A549 (cell line): ENCODE measurements around the gene MITD1. TPM values are rescaled to one million over a fixed set of nuclear protein-coding genes. Genes with fewer than 3 reads are reported as not detected.
"Not testable (repeated sequence)": the region's sequence is repeated elsewhere in the genome, so short reads cannot be mapped to it uniquely, and the experiment has no call there.

Experiments used
- ATAC-seq, 2 experiments: fragments of 200-7000 bp in 1 of 2; fragments of >200 bp in 1 of 2; cut with Nextera tagmentation in 1 of 2; cut with Tn5 transposase in 1 of 2; 3 replicates each; pipeline versions ENCODE4 v1.8.0 to v1.9.1; 2018 to 2020; ENCODE audit warnings: mild to moderate bottlenecking in 1 of 2, moderate library complexity in 1 of 2
- CTCF ChIA-PET: fragments of 300-600 bp; sonication (Branson Sonifier 250); formaldehyde crosslinking; extraction: SDS; loops from one replicate; lab custom pipeline; 2021; ENCODE audit warnings: antibody characterized with exemption, inconsistent platforms; lab: Yijun Ruan, JAX
- POLR2A ChIA-PET: fragments of 350-600 bp; formaldehyde crosslinking; extraction: SDS; loops from one replicate; lab custom pipeline; 2021; ENCODE audit warnings: antibody characterized with exemption, inconsistent platforms; lab: Yijun Ruan, JAX
- DNase-seq, 2 experiments: peaks; one replicate each; pipeline versions ENCODE4 v3.0.0 to v3.0.0-alpha.2; 2011 to 2016; ENCODE audit warnings: low read depth in 1 of 2, low spot score in 1 of 2
- FAIRE-seq: peaks from 2 replicates; lab custom pipeline; 2011; peaks lifted over from hg19 to GRCh38; lab: Jason Lieb, UNC
- H3K27ac ChIP-seq, 2 experiments: fragments of >200 bp; sonication (Bioruptor Twin); formaldehyde crosslinking; 3 replicates each; pipeline ENCODE4 v1.5.1; 2016 to 2017
- H3K4me1 ChIP-seq: fragments of >200 bp; sonication (Bioruptor Twin); formaldehyde crosslinking; 3 replicates; pipeline ENCODE4 v1.6.1; 2016
- H3K4me2 ChIP-seq: fragments of >200 bp; sonication (Bioruptor Twin); formaldehyde crosslinking; 3 replicates; pipeline ENCODE4 v1.6.1; 2016
- H3K4me3 ChIP-seq: fragments of >200 bp; sonication (Bioruptor Twin); formaldehyde crosslinking; 3 replicates; pipeline ENCODE4 v1.5.1; 2016
- H3K9me3 ChIP-seq: fragments of >200 bp; sonication (Bioruptor Twin); formaldehyde crosslinking; 3 replicates; pipeline ENCODE4 v1.6.1; 2016
- ATOH8 ChIP-seq: fragments of 250-450 bp; sonication (Bioruptor Pico); IDR thresholded peaks from 2 replicates; pipeline ENCODE4 v1.5.0; 2020; ENCODE audit warnings: low read depth, mild to moderate bottlenecking, moderate library complexity
- BHLHE40 ChIP-seq: IDR thresholded peaks from 2 replicates; pipeline ENCODE4 v1.6.1; 2012; ENCODE audit warnings: low read depth, low read length, inconsistent platforms
- CHD2 ChIP-seq: fragments of 150-350 bp; IDR thresholded peaks from 2 replicates; pipeline ENCODE4 v1.6.1; 2014; ENCODE audit warnings: low read length; ENCODE audit not compliant: partially characterized antibody
- E2F6 ChIP-seq: IDR thresholded peaks from 2 replicates; pipeline ENCODE4 v1.6.1; 2012; ENCODE audit warnings: low read depth, borderline replicate concordance
- EHMT2 ChIP-seq: fragments of 200-600 bp; sonication (generic); IDR thresholded peaks from 2 replicates; pipeline ENCODE4 v1.6.1; 2016; ENCODE audit warnings: antibody characterized with exemption, low read depth, mild to moderate bottlenecking, moderate library complexity
- EP300 ChIP-seq, 2 experiments: fragments of >200 bp; sonication (Bioruptor Twin); formaldehyde crosslinking; IDR thresholded peaks; 2 replicates in 1 of 2; 3 replicates in 1 of 2; pipeline ENCODE4 v1.6.1; 2016 to 2017
- FOXS1 ChIP-seq: fragments of 250-450 bp; sonication (Bioruptor Pico); IDR thresholded peaks from 2 replicates; pipeline ENCODE4 v1.5.0; 2020; ENCODE audit warnings: mild to moderate bottlenecking, moderate library complexity
- GATA3 ChIP-seq: IDR thresholded peaks from 2 replicates; pipeline ENCODE4 v1.6.1; 2012; ENCODE audit warnings: borderline replicate concordance
- HOXB13 ChIP-seq: fragments of 250-450 bp; sonication (Bioruptor Pico); IDR thresholded peaks from 2 replicates; pipeline ENCODE4 v1.5.0; 2020; ENCODE audit warnings: low read depth, mild to moderate bottlenecking, moderate library complexity
- JUN ChIP-seq, 2 experiments: fragments of >200 bp; sonication (Bioruptor Twin); formaldehyde crosslinking; IDR thresholded peaks; 2 replicates in 1 of 2; 3 replicates in 1 of 2; pipeline ENCODE4 v1.6.1; 2016 to 2017
- JUNB ChIP-seq: fragments of >200 bp; sonication (Bioruptor Twin); formaldehyde crosslinking; IDR thresholded peaks from 2 replicates; pipeline ENCODE4 v1.6.1; 2016
- KDM1A ChIP-seq: fragments of 200-600 bp; sonication (generic); IDR thresholded peaks from 2 replicates; pipeline ENCODE4 v1.6.1; 2016; ENCODE audit warnings: low read depth, mild to moderate bottlenecking
- MAX ChIP-seq: IDR thresholded peaks from 2 replicates; pipeline ENCODE4 v1.6.1; 2012
- PBX3 ChIP-seq: IDR thresholded peaks from 2 replicates; pipeline ENCODE4 v1.6.1; 2012
- RAD21 ChIP-seq, 2 experiments: fragments of >200 bp in 1 of 2; sonication (Bioruptor Twin) in 1 of 2; formaldehyde crosslinking in 1 of 2; IDR thresholded peaks in 1 of 2; conservative IDR thresholded peaks in 1 of 2; 2 replicates in 1 of 2; 3 replicates in 1 of 2; pipeline ENCODE4 v1.6.1; 2012 to 2018; ENCODE audit warnings: inconsistent platforms in 1 of 2
- RCOR1 ChIP-seq: fragments of 150-350 bp; IDR thresholded peaks from 2 replicates; pipeline ENCODE4 v1.6.1; 2014; ENCODE audit warnings: antibody characterized with exemption, low read length, low read depth
- TFCP2L1 ChIP-seq: fragments of 250-450 bp; sonication (Bioruptor Pico); IDR thresholded peaks from 2 replicates; pipeline ENCODE4 v1.5.0; 2021; ENCODE audit warnings: mild to moderate bottlenecking
- TP53 ChIP-seq: fragments of 250-450 bp; sonication (Bioruptor Pico); IDR thresholded peaks from 2 replicates; pipeline ENCODE4 v1.5.0; 2021; ENCODE audit warnings: mild to moderate bottlenecking, moderate library complexity
- USF2 ChIP-seq: fragments of 450-650 bp; IDR thresholded peaks from 2 replicates; pipeline ENCODE4 v1.6.1; 2014; ENCODE audit warnings: antibody characterized with exemption
- ZNF302 ChIP-seq: fragments of 250-450 bp; sonication (Bioruptor Pico); IDR thresholded peaks from 2 replicates; pipeline ENCODE4 v1.9.0; 2021; ENCODE audit warnings: inconsistent platforms, mild to moderate bottlenecking, moderate library complexity
- WGBS: methylation state at CpG from one replicate; pipeline ENCODE4 v1.1.6; 2017; ENCODE audit errors: missing lambda C conversion rate; 5-methylcytosine and 5-hydroxymethylcytosine counted together
- polyA plus RNA-seq, 4 experiments: library from polyadenylated mRNA; depleted of rRNA in 3 of 4; stranded (reverse); fragments of >200 nt; fragmentation: RNase III in 1 of 4; extraction: RNeasy Plus Mini Kit Qiagen cat#74134 plus additional on column Dnase treatment in 1 of 4; gene quantifications; 2 replicates in 3 of 4; 3 replicates in 1 of 4; pipeline ENCODE4 v1.2.3, GENCODE V29; 2011 to 2017
- TF ChIP-seq, protein P1 (sequence below): fragments of >200 bp; sonication (Bioruptor Twin); formaldehyde crosslinking; IDR thresholded peaks from 3 replicates; pipeline ENCODE4 v1.5.1; 2016

MITD1 gene
- polyA plus RNA-seq, 2 of the 4 experiments (the other 2 are of a cell fraction), result 33.7 to 37.1 TPM

GRCh38 chr2:99140056-99140859 is 40.6 kb downstream of the MITD1 start:
- ChIA-PET CTCF (interaction anchor here (0.6 to 2.9 kb wide), 3 partner anchors 14 to 410 kb away, joined by 3 to 14 read pairs (median 3); partner anchors contain the start of genes LIPT1 and TSGA10), POLR2A (interaction anchor here (1.0 to 3.3 kb wide), 6 partner anchors 10 to 197 kb away, joined by 3 to 54 read pairs (median 4); partner anchors contain the start of genes EIF5B, LIPT1, TSGA10 and TXNDC9)
- ATAC-seq (no peak), DNase-seq (no peak), FAIRE-seq (no peak)
- H3K4me1 ChIP-seq, result peaks cover 10% of the 10 kb centered on the region; the same call in 2 of the 3 replicates
- TF ChIP-seq E2F6, result 0 out of 2 replicates have a peak, but pooled peaks have one; percentile 31
- no peak for TF ChIP-seq FOXS1 (CRISPR knock-in tag)
- WGBS, result 41% methylated on average over 14 of the region's 17 CpGs
- H3K27ac ChIP-seq, result peak overlapping the region; percentile 67 to 89
- peaks cover 4% of the 10 kb centered on the region; the same call in 1 of the 3 replicates for H3K9me3 ChIP-seq
- H3K4me3 ChIP-seq, result peak overlapping the region; percentile 63
- H3K4me2 ChIP-seq, result peak overlapping the region; percentile 84

GRCh38 chr2:99139003-99139402 is 41.9 kb downstream of the MITD1 start:
- WGBS, result 82% methylated on average over 4 of the region's 4 CpGs
- Histone ChIP-seq H3K4me2 (no peak overlapping the region), H3K9me3 (peaks cover 16% of the 10 kb centered on the region; the same call in 2 of the 3 replicates), H3K27ac (no peak overlapping the region), H3K4me1 (peaks cover 10% of the 10 kb centered on the region; the same call in 2 of the 3 replicates)
- ATAC-seq, result no peak
- DNase-seq, result no peak
- POLR2A ChIA-PET, result no interaction called here
- CTCF ChIA-PET, result interaction anchor here (0.6 kb wide), 2 partner anchors 49 to 266 kb away, joined by 3 to 4 read pairs; no protein-coding TSS in a partner anchor
- TF ChIP-seq RAD21 (conservative IDR thresholded peaks at IDR 0.05 in 1 of 2, IDR thresholded peaks at IDR 0.05 in 1 of 2), result no peak
- no peak for TF ChIP-seq PBX3
- TF ChIP-seq KDM1A, result no peak
- TF ChIP-seq TFCP2L1 (CRISPR knock-in tag), result no peak
- TF ChIP-seq BHLHE40, result no peak
- no peak for TF ChIP-seq ZNF302 (CRISPR knock-in tag)
- no peak for TF ChIP-seq MAX
- no peak for TF ChIP-seq GATA3
- TF ChIP-seq ATOH8 (CRISPR knock-in tag), result no peak
- TF ChIP-seq JUN (IDR thresholded peaks at IDR 0.05), result no peak
- no peak for TF ChIP-seq HOXB13 (CRISPR knock-in tag)
- no peak for TF ChIP-seq TP53
- no peak for TF ChIP-seq JUNB
- no peak for TF ChIP-seq USF2
- no peak for TF ChIP-seq CHD2
- TF ChIP-seq, protein P1, sequence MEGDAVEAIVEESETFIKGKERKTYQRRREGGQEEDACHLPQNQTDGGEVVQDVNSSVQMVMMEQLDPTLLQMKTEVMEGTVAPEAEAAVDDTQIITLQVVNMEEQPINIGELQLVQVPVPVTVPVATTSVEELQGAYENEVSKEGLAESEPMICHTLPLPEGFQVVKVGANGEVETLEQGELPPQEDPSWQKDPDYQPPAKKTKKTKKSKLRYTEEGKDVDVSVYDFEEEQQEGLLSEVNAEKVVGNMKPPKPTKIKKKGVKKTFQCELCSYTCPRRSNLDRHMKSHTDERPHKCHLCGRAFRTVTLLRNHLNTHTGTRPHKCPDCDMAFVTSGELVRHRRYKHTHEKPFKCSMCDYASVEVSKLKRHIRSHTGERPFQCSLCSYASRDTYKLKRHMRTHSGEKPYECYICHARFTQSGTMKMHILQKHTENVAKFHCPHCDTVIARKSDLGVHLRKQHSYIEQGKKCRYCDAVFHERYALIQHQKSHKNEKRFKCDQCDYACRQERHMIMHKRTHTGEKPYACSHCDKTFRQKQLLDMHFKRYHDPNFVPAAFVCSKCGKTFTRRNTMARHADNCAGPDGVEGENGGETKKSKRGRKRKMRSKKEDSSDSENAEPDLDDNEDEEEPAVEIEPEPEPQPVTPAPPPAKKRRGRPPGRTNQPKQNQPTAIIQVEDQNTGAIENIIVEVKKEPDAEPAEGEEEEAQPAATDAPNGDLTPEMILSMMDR, result no peak
- TF ChIP-seq EP300 (IDR thresholded peaks at IDR 0.05), result no peak
- TF ChIP-seq EHMT2, result no peak
- no peak for TF ChIP-seq RCOR1
- TF ChIP-seq, all 56 proteins: peak for 0
- no peak for FAIRE-seq
- no peak overlapping the region for H3K4me3 ChIP-seq

GRCh38 chr2:99135044-99135556 is 45.8 kb downstream of the MITD1 start:
- FAIRE-seq, ATAC-seq, H3K4me2 ChIP-seq, DNase-seq, H3K4me3 ChIP-seq, H3K27ac ChIP-seq, POLR2A ChIA-PET, H3K4me1 ChIP-seq, CTCF ChIA-PET: not testable (repeated sequence)
- H3K9me3 ChIP-seq, result peaks cover 36% of the 10 kb centered on the region
- 72% methylated on average over 2 of the region's 2 CpGs for WGBS
